Measurements from ENCODE around the gene DTNBP1.

Gene DTNBP1

DNA sequence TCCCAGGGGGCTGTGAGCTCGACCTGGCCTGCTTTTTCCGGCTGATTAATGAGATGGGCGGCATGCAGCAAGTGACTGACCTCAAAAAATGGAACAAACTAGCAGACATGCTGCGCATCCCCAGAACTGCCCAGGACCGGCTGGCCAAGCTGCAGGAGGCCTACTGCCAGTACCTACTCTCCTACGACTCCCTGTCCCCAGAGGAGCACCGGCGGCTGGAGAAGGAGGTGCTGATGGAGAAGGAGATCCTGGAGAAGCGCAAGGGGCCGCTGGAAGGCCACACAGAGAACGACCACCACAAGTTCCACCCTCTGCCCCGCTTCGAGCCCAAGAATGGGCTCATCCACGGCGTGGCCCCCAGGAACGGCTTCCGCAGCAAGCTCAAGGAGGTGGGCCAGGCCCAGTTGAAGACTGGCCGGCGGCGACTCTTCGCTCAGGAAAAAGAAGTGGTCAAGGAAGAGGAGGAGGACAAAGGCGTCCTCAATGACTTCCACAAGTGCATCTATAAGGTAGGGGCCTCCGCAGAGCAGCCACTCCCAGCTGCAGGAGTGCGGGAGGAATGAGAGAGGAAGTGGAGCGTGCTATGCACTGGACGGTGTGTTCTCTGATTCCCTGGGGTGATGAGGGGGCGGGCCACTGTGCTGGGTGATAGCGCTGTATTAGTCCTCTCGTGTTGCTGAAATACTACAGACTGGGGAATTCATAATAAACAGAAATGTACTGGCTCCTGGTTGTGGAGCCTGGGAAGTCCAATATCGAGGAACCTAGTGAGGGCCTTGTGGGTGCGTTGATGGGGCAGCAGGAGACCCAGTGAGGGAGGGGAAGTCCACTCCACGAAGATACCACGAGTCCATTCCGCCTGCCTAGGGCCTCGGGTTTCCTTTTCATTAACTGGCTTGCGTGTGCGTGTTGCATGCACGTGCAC, 161.7 kb downstream of the DTNBP1 start:
- DNase-seq (ENCODE audit: low spot score) = no peak
- in situ Hi-C loops (cut with MboI; ENCODE audit: low pct_unique_long_range_greater_than_20kb, low sequenced_read_pairs, unreplicated experiment) = no loop called here
- TF ChIP-seq, protein P1, sequence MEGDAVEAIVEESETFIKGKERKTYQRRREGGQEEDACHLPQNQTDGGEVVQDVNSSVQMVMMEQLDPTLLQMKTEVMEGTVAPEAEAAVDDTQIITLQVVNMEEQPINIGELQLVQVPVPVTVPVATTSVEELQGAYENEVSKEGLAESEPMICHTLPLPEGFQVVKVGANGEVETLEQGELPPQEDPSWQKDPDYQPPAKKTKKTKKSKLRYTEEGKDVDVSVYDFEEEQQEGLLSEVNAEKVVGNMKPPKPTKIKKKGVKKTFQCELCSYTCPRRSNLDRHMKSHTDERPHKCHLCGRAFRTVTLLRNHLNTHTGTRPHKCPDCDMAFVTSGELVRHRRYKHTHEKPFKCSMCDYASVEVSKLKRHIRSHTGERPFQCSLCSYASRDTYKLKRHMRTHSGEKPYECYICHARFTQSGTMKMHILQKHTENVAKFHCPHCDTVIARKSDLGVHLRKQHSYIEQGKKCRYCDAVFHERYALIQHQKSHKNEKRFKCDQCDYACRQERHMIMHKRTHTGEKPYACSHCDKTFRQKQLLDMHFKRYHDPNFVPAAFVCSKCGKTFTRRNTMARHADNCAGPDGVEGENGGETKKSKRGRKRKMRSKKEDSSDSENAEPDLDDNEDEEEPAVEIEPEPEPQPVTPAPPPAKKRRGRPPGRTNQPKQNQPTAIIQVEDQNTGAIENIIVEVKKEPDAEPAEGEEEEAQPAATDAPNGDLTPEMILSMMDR (IDR thresholded peaks at IDR 0.05; ENCODE audit: extremely low read depth, insufficient read depth, missing control alignments) = no peak

GRCh38 chr6:15500078-15500740, 162.6 kb downstream of the DTNBP1 start:
- TF ChIP-seq, protein P1 (IDR thresholded peaks at IDR 0.05; ENCODE audit: extremely low read depth, insufficient read depth, missing control alignments) = no peak
- in situ Hi-C loops (cut with MboI; ENCODE audit: low pct_unique_long_range_greater_than_20kb, low sequenced_read_pairs, unreplicated experiment) = no loop called here
- no peak for DNase-seq (ENCODE audit: low spot score)

GRCh38 chr6:15499591-15499990, 163.2 kb downstream of the DTNBP1 start:
- in situ Hi-C loops (cut with MboI; ENCODE audit: low pct_unique_long_range_greater_than_20kb, low sequenced_read_pairs, unreplicated experiment) = no loop called here
- TF ChIP-seq, protein P1 (IDR thresholded peaks at IDR 0.05; ENCODE audit: extremely low read depth, insufficient read depth, missing control alignments) = no peak
- no peak for DNase-seq (ENCODE audit: low spot score)

DNA sequence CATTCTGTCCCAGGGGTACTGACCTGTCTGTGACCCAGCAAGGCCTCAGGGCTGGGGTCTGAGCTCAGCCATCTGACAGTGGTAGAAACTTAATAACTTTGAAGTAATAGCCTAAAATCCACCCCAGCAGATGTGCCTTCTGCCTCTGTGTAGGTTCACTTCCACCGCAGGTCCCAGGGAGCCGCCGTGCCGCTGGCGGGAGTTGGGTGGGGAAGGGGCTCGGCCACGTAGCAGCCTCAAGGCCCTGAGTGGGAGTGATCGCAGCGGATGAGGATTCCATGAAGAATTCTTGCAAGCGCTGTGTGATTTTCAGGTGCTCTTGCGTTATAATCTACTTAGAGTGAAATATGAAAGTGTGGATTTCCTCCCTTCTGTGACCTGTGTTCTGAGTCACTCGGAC, 163.7 kb downstream of the DTNBP1 start:
- in situ Hi-C loops (cut with MboI; ENCODE audit: low pct_unique_long_range_greater_than_20kb, low sequenced_read_pairs, unreplicated experiment) = no loop called here
- TF ChIP-seq, protein P1 (IDR thresholded peaks at IDR 0.05; ENCODE audit: extremely low read depth, insufficient read depth, missing control alignments) = no peak

DNA sequence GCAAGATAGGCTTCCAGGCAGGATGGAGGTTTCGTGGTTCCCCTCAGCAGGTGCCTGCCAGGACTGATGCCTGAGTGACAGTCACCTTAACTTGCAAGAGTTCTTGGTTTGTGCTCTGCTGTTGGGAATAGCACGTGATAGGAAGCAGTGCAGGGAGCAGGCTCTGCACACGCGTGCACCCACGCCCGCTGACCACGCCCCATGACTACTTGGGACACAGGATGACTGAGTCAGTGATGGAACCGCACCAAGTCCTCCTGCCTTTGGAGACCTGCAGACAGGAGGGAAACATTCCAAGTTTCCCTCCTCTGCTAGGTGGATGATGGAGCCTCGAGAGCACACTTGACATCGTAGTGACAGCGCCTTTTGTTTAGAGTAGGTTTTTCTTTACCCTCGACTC, 164.2 kb downstream of the DTNBP1 start:
- TF ChIP-seq, protein P1 (IDR thresholded peaks at IDR 0.05; ENCODE audit: extremely low read depth, insufficient read depth, missing control alignments) = no peak
- in situ Hi-C loops (cut with MboI; ENCODE audit: low pct_unique_long_range_greater_than_20kb, low sequenced_read_pairs, unreplicated experiment) = no loop called here

More for the DNA sequence above, 163.7 kb downstream of the DTNBP1 start:
- DNase-seq (ENCODE audit: low spot score) = no peak

GRCh38 chr6:15496345-15497131, 166.3 kb downstream of the DTNBP1 start:
- in situ Hi-C loops (cut with MboI; ENCODE audit: low pct_unique_long_range_greater_than_20kb, low sequenced_read_pairs, unreplicated experiment) = no loop called here
- TF ChIP-seq, protein P1 (IDR thresholded peaks at IDR 0.05; ENCODE audit: extremely low read depth, insufficient read depth, missing control alignments) = no peak
- DNase-seq (ENCODE audit: low spot score) = no peak

More for the DNA sequence above, 164.2 kb downstream of the DTNBP1 start:
- DNase-seq (ENCODE audit: low spot score) = no peak

All from GM13977 (cell line).